MM.1S (cell line): ENCODE results near the gene DDC.
"Not testable (repeated sequence)": the region's sequence is repeated elsewhere in the genome, so short reads cannot be mapped to it uniquely, and the experiment has no call there.

ENCODE experiments used
- DNase-seq: peaks from one replicate; pipeline ENCODE4 v3.0.0-alpha.2; 2015
- H2AFZ ChIP-seq: fragments of 300-600 bp; sonication (generic); 2 replicates; pipeline ENCODE4 v1.6.0; 2016; ENCODE audit warnings: antibody characterized with exemption, low read length
- H3F3A ChIP-seq: fragments of 300-600 bp; sonication (generic); 2 replicates; pipeline ENCODE4 v1.6.1; 2016; ENCODE audit warnings: mild to moderate bottlenecking, antibody characterized with exemption, low read length, moderate library complexity, mixed read lengths; ENCODE audit not compliant: insufficient read depth
- H3K27ac ChIP-seq: fragments of 300-600 bp; sonication (generic); 2 replicates; pipeline ENCODE4 v1.5.1; 2016; ENCODE audit warnings: mild to moderate bottlenecking, low read length
- H3K27me3 ChIP-seq: fragments of 300-600 bp; sonication (generic); replicated peaks from 2 replicates; pipeline ENCODE4 v1.6.0; 2016; ENCODE audit warnings: low read length; ENCODE audit not compliant: insufficient read depth
- H3K36me3 ChIP-seq: fragments of 300-600 bp; sonication (generic); replicated peaks from 2 replicates; pipeline ENCODE4 v1.6.1; 2016; ENCODE audit warnings: mild to moderate bottlenecking, low read length, mixed read lengths; ENCODE audit not compliant: insufficient read depth
- H3K4me1 ChIP-seq: fragments of 300-600 bp; sonication (generic); 2 replicates; pipeline ENCODE4 v1.6.1; 2016; ENCODE audit warnings: low read length, mixed read lengths
- H3K4me2 ChIP-seq: fragments of 300-600 bp; sonication (generic); 2 replicates; pipeline ENCODE4 v1.6.0; 2016; ENCODE audit warnings: low read depth, low read length
- H3K4me3 ChIP-seq: fragments of 300-600 bp; sonication (generic); 2 replicates; pipeline ENCODE4 v1.5.1; 2016; ENCODE audit warnings: low read length, mixed read lengths
- H3K79me2 ChIP-seq: fragments of 300-600 bp; sonication (generic); 2 replicates; pipeline ENCODE4 v1.6.1; 2016; ENCODE audit warnings: mixed run types, low read length, mixed read lengths
- H3K9ac ChIP-seq: fragments of 300-600 bp; sonication (generic); 2 replicates; pipeline ENCODE4 v1.6.1; 2016; ENCODE audit warnings: low read length, mixed read lengths
- H3K9me2 ChIP-seq: fragments of 300-600 bp; sonication (generic); replicated peaks from 2 replicates; pipeline ENCODE4 v1.6.1; 2016; ENCODE audit warnings: mild to moderate bottlenecking, low read length, mixed read lengths; ENCODE audit not compliant: insufficient read depth
- H3K9me3 ChIP-seq: fragments of 300-600 bp; sonication (generic); replicated peaks from 2 replicates; pipeline ENCODE4 v1.6.1; 2016; ENCODE audit warnings: mild to moderate bottlenecking, low read length, mixed read lengths; ENCODE audit not compliant: insufficient read depth
- H4K20me1 ChIP-seq: fragments of 300-600 bp; sonication (generic); 2 replicates; pipeline ENCODE4 v1.6.1; 2016; ENCODE audit warnings: mild to moderate bottlenecking, low read length, moderate library complexity, mixed read lengths; ENCODE audit not compliant: insufficient read depth
- EZH2 ChIP-seq: fragments of 300-600 bp; sonication (generic); optimal IDR thresholded peaks from 2 replicates; pipeline ENCODE3; 2017; ENCODE audit warnings: low read depth, mild to moderate bottlenecking, antibody characterized with exemption, low read length, mixed read lengths
- EZH2phosphoT487 ChIP-seq: fragments of 300-600 bp; sonication (generic); IDR thresholded peaks from 2 replicates; pipeline ENCODE4 v1.6.1; 2018; ENCODE audit warnings: antibody characterized with exemption, low read length
- TF ChIP-seq, protein P1 (sequence below): fragments of 300-600 bp; sonication (generic); IDR thresholded peaks from 2 replicates; pipeline ENCODE4 v1.5.1; 2016; ENCODE audit warnings: antibody characterized with exemption, low read length, mixed read lengths

Gene DDC

DNA sequence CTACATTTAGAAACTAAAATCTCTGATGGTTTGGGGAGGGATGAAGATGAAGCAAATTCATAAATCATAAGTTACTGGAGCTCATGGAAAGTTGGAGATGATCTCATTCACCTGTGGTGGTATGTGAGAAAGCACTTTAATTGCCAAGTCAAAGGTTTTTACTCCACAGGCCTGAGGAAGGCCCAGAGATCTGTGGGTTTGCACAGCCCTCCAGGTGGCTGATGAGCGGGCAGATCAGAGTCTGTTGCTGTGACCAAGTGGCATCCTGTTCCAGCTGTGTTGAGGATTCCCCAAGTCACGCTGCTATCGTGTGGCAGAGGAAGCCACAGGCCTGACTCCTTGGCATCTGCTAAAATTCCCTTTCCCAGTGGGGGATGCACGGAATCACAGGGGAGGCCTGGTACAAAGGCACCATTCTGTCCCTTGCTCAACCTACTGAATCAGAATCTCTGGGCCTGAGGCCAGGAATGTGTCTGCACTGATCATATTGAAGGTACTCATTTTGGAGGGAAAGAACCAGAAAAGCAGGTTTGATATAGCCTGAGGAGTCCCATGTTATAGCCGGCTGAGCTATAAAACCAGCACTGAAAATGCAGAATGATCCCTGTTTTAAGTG lies 19.7 kb upstream of the DDC start:
- Histone ChIP-seq H3K4me1 (no peaks in the 10 kb centered on the region), H3K4me2 (no peak overlapping the region), H3K9ac (no peak overlapping the region), H3K4me3 (no peak overlapping the region), H3K27ac (no peak overlapping the region), H3K36me3 (no peaks in the 10 kb centered on the region), H4K20me1 (no peaks in the 10 kb centered on the region), H3K9me3 (no peaks in the 10 kb centered on the region), H3K27me3 (no peaks in the 10 kb centered on the region), H2AFZ (no peak overlapping the region), H3K79me2 (no peaks in the 10 kb centered on the region), H3F3A (no peaks in the 10 kb centered on the region), H3K9me2 (no peaks in the 10 kb centered on the region)
- DNase-seq = no peak
- TF ChIP-seq EZH2 (no peak), EZH2phosphoT487 (no peak)
- TF ChIP-seq, protein P1, sequence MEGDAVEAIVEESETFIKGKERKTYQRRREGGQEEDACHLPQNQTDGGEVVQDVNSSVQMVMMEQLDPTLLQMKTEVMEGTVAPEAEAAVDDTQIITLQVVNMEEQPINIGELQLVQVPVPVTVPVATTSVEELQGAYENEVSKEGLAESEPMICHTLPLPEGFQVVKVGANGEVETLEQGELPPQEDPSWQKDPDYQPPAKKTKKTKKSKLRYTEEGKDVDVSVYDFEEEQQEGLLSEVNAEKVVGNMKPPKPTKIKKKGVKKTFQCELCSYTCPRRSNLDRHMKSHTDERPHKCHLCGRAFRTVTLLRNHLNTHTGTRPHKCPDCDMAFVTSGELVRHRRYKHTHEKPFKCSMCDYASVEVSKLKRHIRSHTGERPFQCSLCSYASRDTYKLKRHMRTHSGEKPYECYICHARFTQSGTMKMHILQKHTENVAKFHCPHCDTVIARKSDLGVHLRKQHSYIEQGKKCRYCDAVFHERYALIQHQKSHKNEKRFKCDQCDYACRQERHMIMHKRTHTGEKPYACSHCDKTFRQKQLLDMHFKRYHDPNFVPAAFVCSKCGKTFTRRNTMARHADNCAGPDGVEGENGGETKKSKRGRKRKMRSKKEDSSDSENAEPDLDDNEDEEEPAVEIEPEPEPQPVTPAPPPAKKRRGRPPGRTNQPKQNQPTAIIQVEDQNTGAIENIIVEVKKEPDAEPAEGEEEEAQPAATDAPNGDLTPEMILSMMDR = no peak

DNA sequence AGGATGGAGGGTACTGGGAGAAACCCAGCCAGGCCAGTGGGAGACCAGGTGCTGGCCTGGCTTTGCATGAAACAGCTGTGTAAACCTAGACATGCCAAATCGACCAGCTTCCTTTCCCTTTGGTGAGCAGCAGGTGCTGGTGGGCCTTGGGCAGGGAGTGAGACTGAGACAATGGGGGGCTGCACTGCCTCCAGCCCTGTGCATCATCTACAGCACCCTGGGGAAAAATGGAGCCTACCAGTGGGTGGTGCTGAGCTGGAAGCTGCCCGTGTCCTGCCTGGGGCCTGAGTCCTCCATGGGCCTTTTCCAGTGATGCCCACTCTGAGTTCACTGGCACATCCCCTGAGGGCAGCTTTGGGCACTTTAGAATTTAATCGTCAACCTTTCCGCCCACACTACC lies 19.2 kb upstream of the DDC start:
- no peaks in the 10 kb centered on the region for H3K36me3 ChIP-seq
- H2AFZ ChIP-seq = no peak overlapping the region
- DNase-seq = no peak
- H3F3A ChIP-seq = no peaks in the 10 kb centered on the region
- no peak overlapping the region for H3K4me3 ChIP-seq
- H3K27ac ChIP-seq = no peak overlapping the region
- H3K4me2 ChIP-seq = no peak overlapping the region
- no peaks in the 10 kb centered on the region for H3K9me3 ChIP-seq
- H3K9ac ChIP-seq = no peak overlapping the region
- no peaks in the 10 kb centered on the region for H3K9me2 ChIP-seq
- no peaks in the 10 kb centered on the region for H3K4me1 ChIP-seq
- TF ChIP-seq EZH2phosphoT487 (no peak), EZH2 (no peak)
- TF ChIP-seq, protein P1 = no peak
- H3K79me2 ChIP-seq = no peaks in the 10 kb centered on the region
- no peaks in the 10 kb centered on the region for H4K20me1 ChIP-seq
- H3K27me3 ChIP-seq = no peaks in the 10 kb centered on the region

DNA sequence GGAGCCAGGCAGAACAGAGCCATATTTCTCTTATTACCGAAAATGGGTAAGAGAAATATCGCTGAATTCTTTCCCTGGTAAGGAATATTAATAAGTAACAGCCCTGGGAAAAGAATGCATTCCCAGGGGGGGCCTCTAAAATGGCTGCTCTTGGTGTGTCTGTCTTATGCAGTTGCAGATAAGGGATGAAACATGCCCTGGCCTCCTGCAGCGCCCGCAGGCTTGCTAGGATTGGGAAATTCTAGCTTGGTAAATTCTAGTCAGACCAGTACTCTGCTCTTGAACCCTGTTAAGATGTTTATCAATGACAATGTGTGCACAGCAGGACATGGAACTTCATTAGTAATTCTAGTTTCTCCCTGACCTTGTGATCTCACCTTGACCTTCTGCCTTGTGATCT lies 18.1 kb upstream of the DDC start:
- not testable (repeated sequence) for H3K79me2 ChIP-seq

DNA sequence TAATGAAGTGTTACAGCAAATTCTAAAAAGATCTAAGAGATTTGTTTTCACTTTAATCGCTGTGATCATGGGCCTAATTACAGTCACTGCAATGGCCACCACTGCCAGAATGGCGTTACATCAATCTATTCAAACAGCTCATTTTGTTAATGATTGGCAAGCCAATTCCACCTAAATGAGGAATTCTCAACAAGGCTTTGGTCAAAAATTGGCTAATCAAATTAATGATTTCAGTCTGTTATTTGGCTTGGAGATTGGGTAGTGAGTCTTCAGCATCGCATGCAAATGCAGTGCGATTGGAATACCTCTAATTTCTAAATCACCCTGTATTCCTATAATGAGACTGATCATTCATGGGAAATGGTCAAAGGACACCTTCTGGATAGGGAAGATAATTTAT lies 17.1 kb upstream of the DDC start:
- H2AFZ ChIP-seq, H3F3A ChIP-seq, H3K36me3 ChIP-seq, H3K9me3 ChIP-seq, H3K9ac ChIP-seq, H3K27ac ChIP-seq, H3K4me2 ChIP-seq, H3K4me3 ChIP-seq, H3K4me1 ChIP-seq, H4K20me1 ChIP-seq, H3K27me3 ChIP-seq, DNase-seq, H3K79me2 ChIP-seq, H3K9me2 ChIP-seq: not testable (repeated sequence)

More for the DNA sequence above, 18.1 kb upstream of the DDC start:
- not testable (repeated sequence) for H2AFZ ChIP-seq, H3K4me2 ChIP-seq, H3K9me3 ChIP-seq, H3K27ac ChIP-seq, H4K20me1 ChIP-seq, DNase-seq, H3K27me3 ChIP-seq, H3K9me2 ChIP-seq, H3K4me3 ChIP-seq, H3K36me3 ChIP-seq, H3F3A ChIP-seq, H3K4me1 ChIP-seq, H3K9ac ChIP-seq

DNA sequence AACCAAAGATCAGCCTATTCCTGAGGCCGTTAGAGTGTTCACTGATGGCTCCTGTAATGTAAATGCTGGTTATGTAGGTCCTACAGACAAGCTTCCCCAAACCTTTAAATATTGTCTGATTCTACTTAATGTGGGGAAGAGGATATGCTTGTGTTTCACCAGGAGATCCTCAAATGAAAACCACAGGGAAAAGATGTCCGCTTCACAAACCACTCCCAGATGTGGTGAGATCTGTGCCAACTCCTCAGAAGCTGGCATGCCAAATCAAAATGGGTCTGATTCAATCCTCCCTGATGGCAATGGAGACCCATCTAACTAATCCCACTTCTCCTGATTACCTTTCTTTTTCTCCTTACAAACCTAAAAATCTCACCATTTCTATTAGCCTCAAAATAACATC lies 15.5 kb upstream of the DDC start:
- not testable (repeated sequence) for H3K9me2 ChIP-seq, DNase-seq, H3K27ac ChIP-seq

More for the DNA sequence above, 15.5 kb upstream of the DDC start:
- not testable (repeated sequence) for H2AFZ ChIP-seq, H3K27me3 ChIP-seq, H3K79me2 ChIP-seq, H3K36me3 ChIP-seq, H3K9ac ChIP-seq, H3K4me3 ChIP-seq, H4K20me1 ChIP-seq, H3K9me3 ChIP-seq, H3K4me1 ChIP-seq, H3F3A ChIP-seq, H3K4me2 ChIP-seq
